K562 (cell line): Measurements from ENCODE around the gene ID2. TPM values are rescaled to one million over a fixed set of nuclear protein-coding genes. Genes with fewer than 3 reads are reported as not detected.

ENCODE experiments used
- BACH1 ChIP-seq: fragments of 200-800 bp; sonication (Bioruptor generic); IDR thresholded peaks from 2 replicates; pipeline ENCODE4 v1.6.1; 2016; ENCODE audit warnings: missing genetic modification characterization, missing compliant biosample characterization
- CHD4 ChIP-seq: fragments of 200-600 bp; sonication (generic); IDR thresholded peaks from 3 replicates; pipeline ENCODE4 v1.6.1; 2012; ENCODE audit warnings: low read depth, mild to moderate bottlenecking, mixed read lengths, low read length, inconsistent platforms; ENCODE audit not compliant: insufficient read depth, insufficient replicate concordance, poor library complexity, severe bottlenecking
- CREB1 ChIP-seq, 2 experiments: sonication (generic) in 1 of 2; formaldehyde crosslinking in 1 of 2; IDR thresholded peaks; 2 replicates each; pipeline versions ENCODE4 v1.6.1 to v1.8.0; 2012 to 2022; ENCODE audit warnings: inconsistent platforms in 1 of 2, mild to moderate bottlenecking in 1 of 2, missing genetic modification reagents in 1 of 2, moderate library complexity in 1 of 2
- CTCF ChIP-seq, 3 experiments: IDR thresholded peaks in 2 of 3; conservative IDR thresholded peaks in 1 of 3; 2 replicates each; pipeline ENCODE4 v1.5.1; 2011 to 2012; ENCODE audit warnings: low read length in 3 of 3, mild to moderate bottlenecking in 3 of 3, control low read depth in 2 of 3, improper control_type of control experiment in 1 of 3, inconsistent platforms in 1 of 3, low read depth in 1 of 3, mixed read lengths in 1 of 3, moderate library complexity in 1 of 3; ENCODE audit not compliant: insufficient read depth in 2 of 3
- GATA2 ChIP-seq: sonication (generic); formaldehyde crosslinking; IDR thresholded peaks from 2 replicates; pipeline ENCODE4 v1.4.0; 2020; ENCODE audit warnings: mild to moderate bottlenecking, missing genetic modification reagents
- MAFF ChIP-seq: IDR thresholded peaks from 2 replicates; pipeline ENCODE4 v1.6.1; 2012; ENCODE audit warnings: low read length, improper control_type of control experiment
- POLR2G ChIP-seq: fragments of 200-400 bp; formaldehyde crosslinking; IDR thresholded peaks from 2 replicates; pipeline ENCODE4 v1.6.1; 2017; ENCODE audit warnings: low read depth, mild to moderate bottlenecking, antibody characterized with exemption, low read length, moderate library complexity
- SMAD1 ChIP-seq: fragments of 150-350 bp; IDR thresholded peaks from 2 replicates; pipeline ENCODE4 v1.6.1; 2014; ENCODE audit warnings: low read length, low read depth; ENCODE audit not compliant: partially characterized antibody
- ZBTB40 ChIP-seq, 2 experiments: fragments of 450-650 bp in 1 of 2; sonication (generic) in 1 of 2; formaldehyde crosslinking in 1 of 2; IDR thresholded peaks; 2 replicates each; pipeline versions ENCODE4 v1.7.1 to v1.9.0; 2016 to 2022; ENCODE audit warnings: inconsistent platforms in 1 of 2, mild to moderate bottlenecking in 1 of 2, missing genetic modification reagents in 1 of 2
- ZNF212 ChIP-seq: fragments of 450-650 bp; formaldehyde crosslinking; IDR thresholded peaks from 2 replicates; pipeline ENCODE4 v1.4.0; 2020; ENCODE audit warnings: mild to moderate bottlenecking
- ZNF561 ChIP-seq: fragments of 450-650 bp; formaldehyde crosslinking; conservative IDR thresholded peaks from 2 replicates; pipeline ENCODE4 v1.4.0; 2020; ENCODE audit warnings: mild to moderate bottlenecking, moderate library complexity
- polyA plus RNA-seq, 8 experiments: library from polyadenylated mRNA; depleted of rRNA in 4 of 8; stranded (reverse) in 5 of 8; unstranded in 3 of 8; fragments of >200 nt; fragmentation: Nextera tagmentation in 2 of 8; fragmentation: Illumina TruSeq in 1 of 8; extraction: Ambion mirVana in 2 of 8; extraction: Trizol in 1 of 8; gene quantifications; 2 replicates each; pipeline versions ENCODE4 v1.2.1 to v1.2.3, GENCODE V29; 2011 to 2014; ENCODE audit warnings: inconsistent platforms in 1 of 8, missing spikeins in 1 of 8
- total RNA-seq, 7 experiments: library from RNA; depleted of rRNA in 6 of 7; stranded (reverse); fragments of >200 nt in 6 of 7; fragmentation: Illumina TruSeq in 2 of 7; extraction: Trizol in 2 of 7; gene quantifications; 2 replicates each; pipeline versions ENCODE4 v1.2.1 to v1.2.3, GENCODE V29; 2011 to 2021; ENCODE audit warnings: low replicate concordance in 1 of 7
- TF ChIP-seq, protein P1 (sequence below), 2 experiments: fragments of 250-450 bp in 1 of 2; fragments of 450-650 bp in 1 of 2; sonication (Bioruptor Pico) in 1 of 2; IDR thresholded peaks; 2 replicates each; pipeline versions ENCODE4 v1.6.1 to v1.8.0; 2016 to 2021; ENCODE audit warnings: mild to moderate bottlenecking in 2 of 2, moderate library complexity in 2 of 2, missing compliant biosample characterization in 1 of 2, missing genetic modification characterization in 1 of 2

Gene ID2
- total and polyA plus RNA-seq, 9 of the 15 experiments (the other 6 are each of a cell fraction or from before 2014, with no cell fraction given): 8.0 to 35.7 (median 16.6) TPM

- TF ChIP-seq POLR2G: peak; percentile 100
- no peak for TF ChIP-seq MAFF
- TF ChIP-seq ZBTB40 (IDR thresholded peaks at IDR 0.05): no peak
- TF ChIP-seq ZBTB40 (CRISPR knock-in tag; IDR thresholded peaks at IDR 0.05): no peak
- peak; percentile 83 for TF ChIP-seq SMAD1
- TF ChIP-seq, protein P1, sequence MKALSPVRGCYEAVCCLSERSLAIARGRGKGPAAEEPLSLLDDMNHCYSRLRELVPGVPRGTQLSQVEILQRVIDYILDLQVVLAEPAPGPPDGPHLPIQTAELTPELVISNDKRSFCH (CRISPR knock-in tag; IDR thresholded peaks at IDR 0.05): no peak
- TF ChIP-seq, protein P1 (tag; IDR thresholded peaks at IDR 0.05): no peak
- 0 out of 6 replicates have a peak, but pooled peaks of 1 of the 3 experiments have one; percentile 3 for TF ChIP-seq CTCF (IDR thresholded peaks at IDR 0.05 in 2 of 3, conservative IDR thresholded peaks at IDR 0.05 in 1 of 3; ENCODE audit: insufficient read depth in 2 of 3, low read depth in 1 of 3, low read length in 3 of 3)
- no peak for TF ChIP-seq ZNF212
- TF ChIP-seq ZNF561: no peak
- no peak for TF ChIP-seq CHD4
- no peak; the same call in none of the 2 replicates for TF ChIP-seq CREB1 (IDR thresholded peaks at IDR 0.05)
- 0 out of 2 replicates have a peak, but pooled peaks have one; percentile 14 for TF ChIP-seq CREB1 (CRISPR knock-in tag; IDR thresholded peaks at IDR 0.05)
- no peak for TF ChIP-seq BACH1
- TF ChIP-seq GATA2 (CRISPR knock-in tag): no peak
These were observed at the start of gene ID2 (continued) for GRCh38 chr2:8681786-8682692.
